IPS-18c (cell line): ENCODE measurements around the gene AKIRIN2.
"Not testable (repeated sequence)": the region's sequence is repeated elsewhere in the genome, so short reads cannot be mapped to it uniquely, and the experiment has no call there.

ENCODE experiments used
- H3K4me3 ChIP-seq: 2 replicates; pipeline ENCODE4 v1.7.0; 2013; ENCODE audit warnings: low read depth, mild to moderate bottlenecking, low read length, moderate library complexity; ENCODE audit not compliant: insufficient read depth
- H3K9me3 ChIP-seq: one replicate; pipeline ENCODE4 v1.6.1; 2013; ENCODE audit warnings: mild to moderate bottlenecking, low read length, moderate library complexity; ENCODE audit not compliant: control insufficient read depth, insufficient read depth

Gene AKIRIN2

GRCh38 chr6:87700397-87701343, 1.4 kb downstream of the AKIRIN2 start:
- Histone ChIP-seq H3K4me3 (peak overlapping the region; percentile 54), H3K9me3 (peaks cover 2% of the 10 kb centered on the region)

GRCh38 chr6:87699576-87699975, 2.5 kb downstream of the AKIRIN2 start:
- Histone ChIP-seq H3K9me3 (peaks cover 2% of the 10 kb centered on the region), H3K4me3 (peak overlapping the region; percentile 26)

- Histone ChIP-seq H3K9me3 (peaks cover 2% of the 10 kb centered on the region), H3K4me3 (peak overlapping the region; percentile 20; the same call in 1 of the 2 replicates)
Observed at GRCh38 chr6:87698547-87699006, 3.5 kb downstream of the AKIRIN2 start.

GRCh38 chr6:87697581-87698546, 4.2 kb downstream of the AKIRIN2 start:
- peak overlapping the region; percentile 20; the same call in 1 of the 2 replicates for H3K4me3 ChIP-seq

GRCh38 chr6:87696817-87697216, 5.2 kb downstream of the AKIRIN2 start:
- not testable (repeated sequence) for H3K4me3 ChIP-seq, H3K9me3 ChIP-seq

More at GRCh38 chr6:87697581-87698546, 4.2 kb downstream of the AKIRIN2 start:
- no peaks in the 10 kb centered on the region for H3K9me3 ChIP-seq

GRCh38 chr6:87692086-87692485, 9.9 kb downstream of the AKIRIN2 start:
- H3K9me3 ChIP-seq, result no peaks in the 10 kb centered on the region
- no peak overlapping the region for H3K4me3 ChIP-seq

- Histone ChIP-seq H3K9me3 (no peaks in the 10 kb centered on the region), H3K4me3 (no peak overlapping the region)
Observed at GRCh38 chr6:87690441-87690840, 11.6 kb downstream of the AKIRIN2 start.

- H3K9me3 ChIP-seq, H3K4me3 ChIP-seq: not testable (repeated sequence)
Observed at GRCh38 chr6:87687893-87688292, 14.1 kb downstream of the AKIRIN2 start.

GRCh38 chr6:87687296-87687695, 14.7 kb downstream of the AKIRIN2 start:
- no peak overlapping the region for H3K4me3 ChIP-seq

GRCh38 chr6:87686636-87687205, 15.3 kb downstream of the AKIRIN2 start:
- not testable (repeated sequence) for H3K4me3 ChIP-seq, H3K9me3 ChIP-seq

More at GRCh38 chr6:87687296-87687695, 14.7 kb downstream of the AKIRIN2 start:
- no peaks in the 10 kb centered on the region for H3K9me3 ChIP-seq

- peaks cover 2% of the 10 kb centered on the region for H3K9me3 ChIP-seq
Observed at GRCh38 chr6:87684895-87685654, 17.0 kb downstream of the AKIRIN2 start.

GRCh38 chr6:87683890-87684289, 18.1 kb downstream of the AKIRIN2 start:
- H3K4me3 ChIP-seq, result no peak overlapping the region
- H3K9me3 ChIP-seq, result peaks cover 2% of the 10 kb centered on the region

More at GRCh38 chr6:87684895-87685654, 17.0 kb downstream of the AKIRIN2 start:
- H3K4me3 ChIP-seq, result no peak overlapping the region

- peaks cover 2% of the 10 kb centered on the region for H3K9me3 ChIP-seq
- no peak overlapping the region for H3K4me3 ChIP-seq
Observed at GRCh38 chr6:87682310-87682709, 19.7 kb downstream of the AKIRIN2 start.

GRCh38 chr6:87675004-87675681, 26.9 kb downstream of the AKIRIN2 start:
- Histone ChIP-seq H3K4me3 (no peak overlapping the region), H3K9me3 (no peaks in the 10 kb centered on the region)

GRCh38 chr6:87674290-87674689, 27.7 kb downstream of the AKIRIN2 start:
- no peaks in the 10 kb centered on the region for H3K9me3 ChIP-seq
- no peak overlapping the region for H3K4me3 ChIP-seq

GRCh38 chr6:87673237-87673636, 28.8 kb downstream of the AKIRIN2 start:
- Histone ChIP-seq H3K4me3 (no peak overlapping the region), H3K9me3 (no peaks in the 10 kb centered on the region)
